ENCODE data around the gene ZNF260.
"Not testable (repeated sequence)": the region's sequence is repeated elsewhere in the genome, so short reads cannot be mapped to it uniquely, and the experiment has no call there.

ZNF260 gene

DNA sequence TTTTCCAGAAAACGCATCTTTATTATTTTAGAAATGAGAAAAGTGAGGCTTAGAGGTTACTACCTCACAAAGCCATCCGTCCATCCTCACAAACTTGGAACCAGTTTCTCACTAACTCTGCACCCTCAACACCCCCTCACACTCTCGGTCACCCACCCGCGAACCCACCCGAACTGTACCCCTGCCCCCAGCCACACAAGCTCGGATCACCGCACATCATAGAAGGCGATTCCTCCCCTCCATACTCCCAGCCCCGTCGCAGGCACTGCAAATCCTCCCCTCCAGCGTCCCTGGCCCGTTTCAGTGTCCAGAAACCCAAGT is 238 bp downstream of the ZNF260 start:
- H3K27me3 ChIP-seq (ENCODE audit: control insufficient read depth, insufficient read depth, low read length) = no peaks in the 10 kb centered on the region
- H3K4me3 ChIP-seq (ENCODE audit: low read length) = peak overlapping the region; percentile 90
- DNase-seq (ENCODE audit: low read depth, low spot score) = no peak
- no peaks in the 10 kb centered on the region; the same call in 1 of the 2 replicates for H3K36me3 ChIP-seq (ENCODE audit: control insufficient read depth, insufficient read depth, low read length)
- no CpG with 5 or more reads among the region's 13 CpGs for WGBS (ENCODE audit: insufficient coverage, insufficient read length)
- no peaks in the 10 kb centered on the region for H3K9me3 ChIP-seq (ENCODE audit: control insufficient read depth, insufficient read depth, low read length)
- no peaks in the 10 kb centered on the region; the same call in 1 of the 2 replicates for H3K4me1 ChIP-seq (ENCODE audit: control insufficient read depth, insufficient read depth, low read length)
- no peak overlapping the region for H3K27ac ChIP-seq (ENCODE audit: low read length)

DNA sequence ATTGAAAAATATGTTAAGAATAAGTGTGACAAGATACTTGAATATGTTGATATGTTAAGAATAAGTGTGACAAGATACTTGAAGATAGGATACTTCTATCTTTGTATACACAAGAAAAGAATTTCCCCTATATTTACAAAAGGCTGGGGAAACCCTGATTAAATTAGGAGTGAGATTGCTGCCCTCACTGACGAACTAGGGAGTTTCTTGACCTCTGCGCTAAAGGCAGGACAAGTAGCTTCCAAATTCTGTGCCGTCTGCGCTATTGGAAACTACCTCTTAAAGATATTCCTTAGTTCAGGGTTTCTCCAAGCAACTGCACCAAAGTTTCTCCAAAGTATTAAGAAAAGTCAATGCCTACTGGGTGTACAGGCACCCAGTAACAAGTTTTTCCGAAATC is 730 bp downstream of the ZNF260 start:
- Histone ChIP-seq H3K36me3 (ENCODE audit: control insufficient read depth, insufficient read depth, low read length) (no peaks in the 10 kb centered on the region; the same call in 1 of the 2 replicates), H3K4me1 (ENCODE audit: control insufficient read depth, insufficient read depth, low read length) (no peaks in the 10 kb centered on the region; the same call in 1 of the 2 replicates), H3K27ac (ENCODE audit: low read length) (no peak overlapping the region), H3K9me3 (ENCODE audit: control insufficient read depth, insufficient read depth, low read length) (no peaks in the 10 kb centered on the region), H3K4me3 (ENCODE audit: low read length) (peak overlapping the region; percentile 90; the same call in 1 of the 2 replicates), H3K27me3 (ENCODE audit: control insufficient read depth, insufficient read depth, low read length) (no peaks in the 10 kb centered on the region)
- DNase-seq (ENCODE audit: low read depth, low spot score) = no peak
- no CpG with 5 or more reads among the region's 5 CpGs for WGBS (ENCODE audit: insufficient coverage, insufficient read length)

DNA sequence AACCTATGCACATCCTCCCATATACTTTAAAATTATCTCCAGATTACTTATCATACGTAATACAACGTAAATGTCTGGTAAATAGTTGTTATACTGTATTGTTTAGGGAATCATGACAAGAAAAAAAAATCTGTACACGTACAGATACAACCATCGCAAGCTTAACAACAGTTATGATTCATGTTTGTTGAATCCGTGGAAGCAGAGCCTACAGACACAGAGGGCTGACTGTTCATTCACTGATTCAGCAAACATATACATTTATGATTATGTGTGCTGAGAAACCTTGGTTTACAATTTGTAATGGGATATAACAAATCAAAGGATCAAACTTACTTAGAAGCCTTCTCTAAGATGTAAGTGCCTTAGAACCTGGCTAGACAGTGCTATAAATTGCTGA is 1.5 kb downstream of the ZNF260 start:
- H3K9me3 ChIP-seq (ENCODE audit: control insufficient read depth, insufficient read depth, low read length) = no peaks in the 10 kb centered on the region
- no peak overlapping the region for H3K27ac ChIP-seq (ENCODE audit: low read length)
- H3K27me3 ChIP-seq (ENCODE audit: control insufficient read depth, insufficient read depth, low read length) = no peaks in the 10 kb centered on the region
- H3K4me3 ChIP-seq (ENCODE audit: low read length) = no peak overlapping the region
- no peaks in the 10 kb centered on the region; the same call in 1 of the 2 replicates for H3K4me1 ChIP-seq (ENCODE audit: control insufficient read depth, insufficient read depth, low read length)
- no peak for DNase-seq (ENCODE audit: low read depth, low spot score)
- no CpG with 5 or more reads among the region's 5 CpGs for WGBS (ENCODE audit: insufficient coverage, insufficient read length)
- no peaks in the 10 kb centered on the region; the same call in 1 of the 2 replicates for H3K36me3 ChIP-seq (ENCODE audit: control insufficient read depth, insufficient read depth, low read length)

DNA sequence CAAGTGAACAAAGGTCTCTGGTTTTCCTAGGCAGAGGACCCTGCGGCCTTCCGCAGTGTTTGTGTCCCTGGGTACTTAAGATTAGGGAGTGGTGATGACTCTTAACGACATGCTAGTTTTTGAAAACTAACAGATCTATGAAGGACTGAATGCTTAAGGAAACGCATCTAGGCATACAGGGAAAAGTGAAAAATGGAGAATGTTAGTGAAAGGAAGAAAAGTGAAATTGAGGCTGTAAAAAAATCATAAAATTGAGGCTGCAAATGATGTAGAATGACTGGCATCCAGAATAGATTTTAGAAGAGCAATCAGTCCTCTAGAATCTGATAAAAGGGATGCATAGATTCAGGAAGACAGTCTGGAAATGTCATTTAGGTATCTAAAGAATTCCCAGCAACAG is 3.5 kb downstream of the ZNF260 start:
- Histone ChIP-seq H3K4me3 (ENCODE audit: low read length) (no peak overlapping the region), H3K9me3 (ENCODE audit: control insufficient read depth, insufficient read depth, low read length) (no peaks in the 10 kb centered on the region), H3K27ac (ENCODE audit: low read length) (no peak overlapping the region), H3K36me3 (ENCODE audit: control insufficient read depth, insufficient read depth, low read length) (no peaks in the 10 kb centered on the region; the same call in 1 of the 2 replicates), H3K4me1 (ENCODE audit: control insufficient read depth, insufficient read depth, low read length) (no peaks in the 10 kb centered on the region; the same call in 1 of the 2 replicates), H3K27me3 (ENCODE audit: control insufficient read depth, insufficient read depth, low read length) (no peaks in the 10 kb centered on the region)
- DNase-seq (ENCODE audit: low read depth, low spot score) = no peak
- WGBS (ENCODE audit: insufficient coverage, insufficient read length) = 100% methylated on average over 1 of the region's 4 CpGs

DNA sequence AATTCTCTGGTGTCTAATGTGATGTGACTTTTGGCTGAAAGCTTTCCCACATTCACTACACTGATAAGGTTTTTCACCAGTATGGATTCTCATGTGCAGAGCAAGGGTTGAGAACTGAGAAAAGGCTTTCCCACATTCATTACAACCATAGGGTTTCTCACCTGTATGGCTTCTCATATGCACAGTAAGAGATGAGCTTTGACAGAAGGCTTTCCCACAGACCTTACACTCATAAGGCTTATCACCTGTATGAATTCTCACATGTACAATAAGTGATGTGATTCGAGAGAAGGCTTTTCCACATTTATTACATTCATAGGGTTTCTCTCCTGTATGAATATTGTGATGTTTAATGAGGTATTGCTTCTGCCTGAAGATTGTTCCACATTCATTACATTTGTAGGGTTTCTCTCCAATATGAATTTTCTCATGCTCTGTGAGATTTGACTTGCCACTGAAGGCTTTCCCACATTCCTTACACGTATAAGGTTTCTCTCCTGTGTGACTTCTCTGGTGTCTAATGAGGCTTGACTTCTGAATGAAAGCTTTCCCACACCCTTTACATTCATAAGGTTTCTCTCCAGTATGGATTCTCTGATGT is 14.0 kb downstream of the ZNF260 start:
- Histone ChIP-seq H3K4me3 (ENCODE audit: low read length) (no peak overlapping the region), H3K9me3 (ENCODE audit: control insufficient read depth, insufficient read depth, low read length) (peaks cover 9% of the 10 kb centered on the region)
- WGBS (ENCODE audit: insufficient coverage, insufficient read length) = no CpG with 5 or more reads among the region's 2 CpGs

DNA sequence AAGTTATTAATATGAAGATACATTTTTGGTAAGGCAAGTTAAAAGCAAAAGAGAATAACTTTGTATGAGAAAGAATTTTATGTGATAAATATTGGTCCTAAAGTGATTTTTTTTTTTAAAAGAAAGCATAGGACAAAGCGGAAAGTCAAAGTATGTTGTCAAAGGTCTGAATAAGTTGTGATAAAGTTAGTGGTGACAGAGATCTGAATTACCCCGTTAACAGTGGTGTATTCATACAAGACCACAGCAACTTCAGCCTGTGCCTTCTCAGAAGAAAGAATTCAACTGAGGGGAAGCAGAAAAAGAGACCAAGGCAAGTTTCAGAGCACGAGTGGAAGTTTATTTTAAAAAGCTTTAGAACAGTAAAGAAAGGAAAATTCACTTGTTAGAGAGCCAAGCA is 19.7 kb downstream of the ZNF260 start:
- no peaks in the 10 kb centered on the region for H3K27me3 ChIP-seq (ENCODE audit: control insufficient read depth, insufficient read depth, low read length)
- H3K4me1 ChIP-seq (ENCODE audit: control insufficient read depth, insufficient read depth, low read length) = no peaks in the 10 kb centered on the region
- H3K36me3 ChIP-seq (ENCODE audit: control insufficient read depth, insufficient read depth, low read length) = no peaks in the 10 kb centered on the region
- no peak overlapping the region for H3K27ac ChIP-seq (ENCODE audit: low read length)
- WGBS (ENCODE audit: insufficient coverage, insufficient read length) = 100% methylated on average over 1 of the region's 3 CpGs
- no peak overlapping the region for H3K4me3 ChIP-seq (ENCODE audit: low read length)
- no peaks in the 10 kb centered on the region; the same call in 1 of the 2 replicates for H3K9me3 ChIP-seq (ENCODE audit: control insufficient read depth, insufficient read depth, low read length)
- no peak for DNase-seq (ENCODE audit: low read depth, low spot score)

More for the DNA sequence above, 14.0 kb downstream of the ZNF260 start:
- peaks cover 25% of the 10 kb centered on the region; the same call in 1 of the 2 replicates for H3K36me3 ChIP-seq (ENCODE audit: control insufficient read depth, insufficient read depth, low read length)
- DNase-seq (ENCODE audit: low read depth, low spot score) = no peak
- no peaks in the 10 kb centered on the region for H3K4me1 ChIP-seq (ENCODE audit: control insufficient read depth, insufficient read depth, low read length)
- H3K27me3 ChIP-seq (ENCODE audit: control insufficient read depth, insufficient read depth, low read length) = no peaks in the 10 kb centered on the region
- H3K27ac ChIP-seq (ENCODE audit: low read length) = no peak overlapping the region

DNA sequence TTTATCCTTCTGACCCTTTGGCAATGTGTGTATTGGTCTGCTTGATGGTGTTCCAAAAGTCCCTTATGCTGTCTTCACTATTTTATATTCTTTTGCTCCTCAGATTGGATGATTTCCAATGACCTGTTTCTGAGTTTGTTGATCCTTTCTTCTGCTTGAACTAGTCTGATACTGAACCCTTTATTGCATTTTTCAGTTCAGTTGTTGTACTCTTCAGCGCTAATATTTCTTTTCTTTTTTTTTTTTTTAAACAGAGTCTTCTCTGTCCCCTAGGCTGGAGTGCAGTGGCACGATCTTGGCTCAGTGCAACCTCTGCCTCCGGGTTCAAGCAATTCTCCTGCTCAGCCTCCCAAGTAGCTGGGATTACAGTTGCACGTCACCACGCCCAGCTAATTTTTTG is 26.1 kb downstream of the ZNF260 start:
- Histone ChIP-seq H3K4me3 (ENCODE audit: low read length) (no peak overlapping the region), H3K4me1 (ENCODE audit: control insufficient read depth, insufficient read depth, low read length) (no peaks in the 10 kb centered on the region), H3K9me3 (ENCODE audit: control insufficient read depth, insufficient read depth, low read length) (no peaks in the 10 kb centered on the region; the same call in 1 of the 2 replicates), H3K27ac (ENCODE audit: low read length) (no peak overlapping the region), H3K27me3 (ENCODE audit: control insufficient read depth, insufficient read depth, low read length) (no peaks in the 10 kb centered on the region), H3K36me3 (ENCODE audit: control insufficient read depth, insufficient read depth, low read length) (no peaks in the 10 kb centered on the region)
- no peak for DNase-seq (ENCODE audit: low read depth, low spot score)
- no CpG with 5 or more reads among the region's 5 CpGs for WGBS (ENCODE audit: insufficient coverage, insufficient read length)

DNA sequence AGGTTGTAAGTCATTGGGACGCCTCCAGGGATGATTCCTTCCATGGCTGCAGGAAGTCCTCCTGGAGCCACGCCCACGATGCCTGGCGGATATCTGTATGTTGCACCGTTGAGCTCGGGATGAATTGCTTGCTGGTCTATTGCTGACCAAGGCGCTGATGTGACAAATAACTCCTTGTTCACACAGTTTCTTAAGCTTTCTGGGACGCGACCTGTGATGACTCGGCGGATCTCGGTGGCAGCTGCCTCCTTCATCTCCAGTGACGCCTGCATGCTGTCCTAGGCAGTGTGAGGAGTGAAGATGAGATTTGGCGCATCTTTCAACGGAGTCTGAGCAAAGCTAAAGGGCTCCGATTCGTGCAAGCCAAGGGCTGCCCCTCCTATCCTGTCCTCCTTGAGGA is 31.1 kb downstream of the ZNF260 start:
- no peaks in the 10 kb centered on the region for H3K36me3 ChIP-seq (ENCODE audit: control insufficient read depth, insufficient read depth, low read length)
- H3K27me3 ChIP-seq (ENCODE audit: control insufficient read depth, insufficient read depth, low read length) = no peaks in the 10 kb centered on the region
- H3K9me3 ChIP-seq (ENCODE audit: control insufficient read depth, insufficient read depth, low read length) = no peaks in the 10 kb centered on the region
- no peak overlapping the region for H3K4me3 ChIP-seq (ENCODE audit: low read length)
- H3K4me1 ChIP-seq (ENCODE audit: control insufficient read depth, insufficient read depth, low read length) = no peaks in the 10 kb centered on the region
- DNase-seq (ENCODE audit: low read depth, low spot score) = no peak
- H3K27ac ChIP-seq (ENCODE audit: low read length) = no peak overlapping the region
- no CpG with 5 or more reads among the region's 17 CpGs for WGBS (ENCODE audit: insufficient coverage, insufficient read length)

DNA sequence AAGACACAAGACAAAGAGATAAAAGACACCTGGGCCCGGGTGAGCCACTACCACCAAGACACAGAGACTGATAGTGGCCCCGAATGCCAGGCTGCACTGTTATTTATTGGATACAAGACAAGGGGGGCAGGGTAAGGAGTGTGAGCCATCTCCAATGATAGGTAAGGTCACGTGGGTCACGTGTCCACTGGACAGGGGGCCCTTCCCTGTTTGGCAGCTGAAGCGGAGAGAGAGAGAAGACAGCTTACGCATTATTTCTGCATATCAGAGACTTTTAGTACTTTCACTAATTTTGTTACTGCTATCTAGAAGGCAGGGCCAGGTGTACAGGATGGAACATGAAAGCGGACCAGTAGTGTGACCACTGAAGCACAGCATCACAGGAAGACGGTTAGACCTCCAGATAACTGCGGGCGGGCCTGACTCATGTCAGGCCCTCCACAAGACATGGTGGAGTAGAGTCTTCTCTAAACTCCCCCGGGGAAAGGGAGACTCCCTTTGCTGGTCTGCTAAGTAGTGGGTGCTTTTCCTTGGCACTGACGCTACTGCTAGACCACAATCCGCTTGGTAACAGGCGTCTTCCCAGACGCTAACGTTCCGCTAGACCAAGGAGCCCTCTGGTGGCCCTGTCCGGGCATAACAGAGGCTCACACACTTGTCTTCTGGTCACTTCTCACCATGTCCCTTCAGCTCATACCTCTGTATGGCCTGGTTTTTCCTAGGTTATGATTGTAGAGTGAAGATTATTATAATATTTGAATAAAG is 35.2 kb downstream of the ZNF260 start:
- H3K4me1 ChIP-seq (ENCODE audit: control insufficient read depth, insufficient read depth, low read length); H3K27ac ChIP-seq (ENCODE audit: low read length); H3K9me3 ChIP-seq (ENCODE audit: control insufficient read depth, insufficient read depth, low read length); H3K36me3 ChIP-seq (ENCODE audit: control insufficient read depth, insufficient read depth, low read length); H3K4me3 ChIP-seq (ENCODE audit: low read length); H3K27me3 ChIP-seq (ENCODE audit: control insufficient read depth, insufficient read depth, low read length): not testable (repeated sequence)
- no CpG with 5 or more reads among the region's 18 CpGs for WGBS (ENCODE audit: insufficient coverage, insufficient read length)
- peak; percentile 57 for DNase-seq (ENCODE audit: low read depth, low spot score)

DNA sequence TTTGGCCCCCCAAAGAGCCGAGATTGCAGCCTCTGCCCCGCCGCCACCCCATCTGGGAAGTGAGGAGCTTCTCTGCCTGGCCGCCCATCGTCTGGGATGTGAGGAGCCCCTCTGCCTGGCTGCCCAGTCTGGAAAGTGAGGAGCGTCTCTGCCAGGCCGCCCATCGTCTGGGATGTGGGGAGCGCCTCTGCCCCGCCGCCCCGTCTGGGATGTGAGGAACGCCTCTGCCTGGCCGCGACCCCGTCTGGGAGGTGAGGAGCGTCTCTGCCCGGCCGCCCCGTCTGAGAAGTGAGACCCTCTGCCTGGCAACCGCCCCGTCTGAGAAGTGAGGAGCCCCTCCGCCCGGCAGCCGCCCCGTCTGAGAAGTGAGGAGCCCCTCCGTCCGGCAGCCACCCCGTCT is 37.2 kb downstream of the ZNF260 start:
- H3K4me3 ChIP-seq (ENCODE audit: low read length); H3K36me3 ChIP-seq (ENCODE audit: control insufficient read depth, insufficient read depth, low read length); H3K9me3 ChIP-seq (ENCODE audit: control insufficient read depth, insufficient read depth, low read length); DNase-seq (ENCODE audit: low read depth, low spot score); H3K4me1 ChIP-seq (ENCODE audit: control insufficient read depth, insufficient read depth, low read length); H3K27ac ChIP-seq (ENCODE audit: low read length); H3K27me3 ChIP-seq (ENCODE audit: control insufficient read depth, insufficient read depth, low read length): not testable (repeated sequence)
- no CpG with 5 or more reads among the region's 29 CpGs for WGBS (ENCODE audit: insufficient coverage, insufficient read length)
